ENCODE measurements around the gene ELMOD3. TPM values are rescaled to one million over a fixed set of nuclear protein-coding genes. Genes with fewer than 3 reads are reported as not detected.

ELMOD3 gene
- total and polyA plus RNA-seq, 5 donors from 2014 or later = 13.5 to 21.5 (median 15.8) TPM

DNA sequence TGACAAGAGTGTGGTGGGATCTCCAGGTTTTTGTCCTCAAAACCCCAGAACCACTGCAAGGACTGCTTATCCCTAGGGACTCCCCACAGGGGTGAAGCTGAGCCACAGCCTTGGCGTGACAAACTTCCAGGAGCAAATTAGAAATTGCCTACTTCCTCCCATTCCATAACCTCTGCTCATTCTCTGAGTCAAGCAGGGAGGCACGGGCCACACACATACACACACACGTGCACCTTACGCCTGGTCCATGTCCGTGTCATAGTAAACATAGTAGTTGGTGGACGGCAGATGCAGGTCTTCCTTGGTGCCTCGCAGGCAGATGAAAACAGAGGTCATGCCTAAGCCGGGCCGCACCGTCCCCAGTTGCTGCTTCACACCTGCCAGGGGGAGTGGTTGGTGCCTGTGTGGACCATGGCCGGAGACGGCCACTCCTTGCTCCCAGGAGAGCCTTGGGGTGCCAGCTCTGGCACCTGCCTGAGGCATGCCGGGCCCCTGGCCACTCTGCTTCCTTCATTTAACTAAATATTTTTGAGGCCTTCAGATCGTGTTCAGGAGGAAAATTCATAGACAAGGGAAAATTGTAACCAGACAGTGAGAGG lies 10.1 kb upstream of the ELMOD3 start:
- no peak for ATAC-seq (ENCODE audit: low read depth in 2 of 2)
- Histone ChIP-seq H3K36me3 (ENCODE audit: control insufficient read depth, insufficient read depth, low read length) (peaks cover 29% of the 10 kb centered on the region), H3K4me1 (ENCODE audit: control insufficient read depth, insufficient read depth, low read length, poor library complexity, severe bottlenecking) (no peaks in the 10 kb centered on the region), H3K9me3 (ENCODE audit: control insufficient read depth in 2 of 2, low read length in 2 of 2) (no peaks in the 10 kb centered on the region), H3K27ac (ENCODE audit: insufficient read depth, low read length, poor library complexity, severe bottlenecking) (no peak overlapping the region), H3K27me3 (ENCODE audit: control insufficient read depth, insufficient read depth, low read length) (no peaks in the 10 kb centered on the region), H3K4me3 (ENCODE audit: low read depth, low read length) (no peak overlapping the region)
- Mint-ChIP-seq H3K36me3 (peaks cover 40% of the 10 kb centered on the region), H3K4me3 (peak overlapping the region in 1 of 4 donors; percentile 38), H3K27me3 (peaks cover 4% of the 10 kb centered on the region), H3K27ac (no peak overlapping the region), H3K4me1 (no peaks in the 10 kb centered on the region), H3K9me3 (no peaks in the 10 kb centered on the region)
- DNase-seq = no peak

GRCh38 chr2:85347599-85347998 lies 7.0 kb upstream of the ELMOD3 start:
- H3K9me3 Mint-ChIP-seq = no peaks in the 10 kb centered on the region

DNA sequence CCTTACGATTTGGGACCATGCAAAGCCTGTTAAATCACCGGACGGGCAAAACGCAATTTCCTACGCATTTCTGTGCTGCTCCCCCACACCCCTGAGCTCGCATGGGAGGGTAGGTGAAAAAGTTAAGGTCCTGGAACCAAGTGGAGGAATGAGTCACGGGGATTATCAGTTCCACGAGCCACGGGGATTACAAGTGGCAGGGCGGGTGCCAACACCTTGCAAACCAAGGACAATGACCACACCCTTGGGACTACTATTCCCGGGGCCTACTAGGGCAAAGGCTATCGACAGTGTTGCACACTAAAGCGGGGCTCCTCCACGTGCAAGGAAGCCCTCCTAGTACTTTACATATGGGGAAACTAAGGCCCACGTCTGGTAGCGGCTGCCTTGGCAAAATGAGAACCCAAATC lies 688 bp upstream of the ELMOD3 start:
- DNase-seq = peak in 1 of 3 donors; percentile 3

More at GRCh38 chr2:85347599-85347998, 7.0 kb upstream of the ELMOD3 start:
- peaks cover 0 to 10% (median 5%) of the 10 kb centered on the region in 4 donors for H3K4me1 Mint-ChIP-seq
- Histone ChIP-seq H3K27me3 (ENCODE audit: control insufficient read depth, insufficient read depth, low read length) (no peaks in the 10 kb centered on the region), H3K36me3 (ENCODE audit: control insufficient read depth, insufficient read depth, low read length) (peaks cover 47% of the 10 kb centered on the region), H3K4me3 (ENCODE audit: low read depth, low read length) (no peak overlapping the region), H3K4me1 (ENCODE audit: control insufficient read depth, insufficient read depth, low read length, poor library complexity, severe bottlenecking) (no peaks in the 10 kb centered on the region), H3K9me3 (ENCODE audit: control insufficient read depth in 2 of 2, low read length in 2 of 2) (no peaks in the 10 kb centered on the region), H3K27ac (ENCODE audit: insufficient read depth, low read length, poor library complexity, severe bottlenecking) (no peak overlapping the region)
- H3K36me3 Mint-ChIP-seq = peaks cover 48% of the 10 kb centered on the region
- no peaks in the 10 kb centered on the region for H3K27me3 Mint-ChIP-seq
- ATAC-seq (ENCODE audit: low read depth in 2 of 2) (no peak), DNase-seq (no peak)
- H3K27ac Mint-ChIP-seq = no peak overlapping the region
- peak overlapping the region in 1 of 4 donors; percentile 77 for H3K4me3 Mint-ChIP-seq

GRCh38 chr2:85355073-85355410 lies 473 bp downstream of the ELMOD3 start:
- no peaks in the 10 kb centered on the region for H3K9me3 Mint-ChIP-seq
- Histone ChIP-seq H3K27ac (ENCODE audit: insufficient read depth, low read length, poor library complexity, severe bottlenecking) (peak overlapping the region; percentile 86), H3K9me3 (ENCODE audit: control insufficient read depth in 2 of 2, low read length in 2 of 2) (no peaks in the 10 kb centered on the region), H3K4me3 (ENCODE audit: low read depth, low read length) (peak overlapping the region; percentile 95), H3K4me1 (ENCODE audit: control insufficient read depth, insufficient read depth, low read length, poor library complexity, severe bottlenecking) (peaks cover 40% of the 10 kb centered on the region), H3K27me3 (ENCODE audit: control insufficient read depth, insufficient read depth, low read length) (no peaks in the 10 kb centered on the region), H3K36me3 (ENCODE audit: control insufficient read depth, insufficient read depth, low read length) (peaks cover 25% of the 10 kb centered on the region)
- DNase-seq = no peak
- peak overlapping the region; percentile 97 to 99 (median 98) for H3K27ac Mint-ChIP-seq
- ATAC-seq (ENCODE audit: low read depth in 2 of 2) = no peak
- peaks cover 31% of the 10 kb centered on the region for H3K36me3 Mint-ChIP-seq
- H3K4me3 Mint-ChIP-seq = peak overlapping the region; percentile 96 to 99 (median 98)
- no peaks in the 10 kb centered on the region for H3K27me3 Mint-ChIP-seq
- peaks cover 12 to 65% (median 38%) of the 10 kb centered on the region in 4 donors for H3K4me1 Mint-ChIP-seq

More for the DNA sequence above, 688 bp upstream of the ELMOD3 start:
- H3K4me3 ChIP-seq (ENCODE audit: low read depth, low read length) = peak overlapping the region; percentile 95
- Mint-ChIP-seq H3K36me3 (peaks cover 35% of the 10 kb centered on the region), H3K4me3 (peak overlapping the region; percentile 96 to 99 (median 98)), H3K4me1 (peaks cover 12 to 63% (median 35%) of the 10 kb centered on the region in 4 donors), H3K9me3 (no peaks in the 10 kb centered on the region), H3K27ac (peak overlapping the region; percentile 97 to 99 (median 98)), H3K27me3 (no peaks in the 10 kb centered on the region)
- no peaks in the 10 kb centered on the region for H3K9me3 ChIP-seq (ENCODE audit: control insufficient read depth in 2 of 2, low read length in 2 of 2)
- ATAC-seq (ENCODE audit: low read depth in 2 of 2) = no peak
- peak overlapping the region; percentile 86 for H3K27ac ChIP-seq (ENCODE audit: insufficient read depth, low read length, poor library complexity, severe bottlenecking)
- peaks cover 40% of the 10 kb centered on the region for H3K4me1 ChIP-seq (ENCODE audit: control insufficient read depth, insufficient read depth, low read length, poor library complexity, severe bottlenecking)
- H3K36me3 ChIP-seq (ENCODE audit: control insufficient read depth, insufficient read depth, low read length) = peaks cover 34% of the 10 kb centered on the region
- H3K27me3 ChIP-seq (ENCODE audit: control insufficient read depth, insufficient read depth, low read length) = no peaks in the 10 kb centered on the region

- no peaks in the 10 kb centered on the region for H3K27me3 Mint-ChIP-seq
- H3K4me3 Mint-ChIP-seq = peak overlapping the region; percentile 96 to 99 (median 98)
- peak overlapping the region; percentile 90 to 98 (median 97) for H3K27ac Mint-ChIP-seq
Measured at GRCh38 chr2:85355521-85355920, 952 bp downstream of the ELMOD3 start.

DNA sequence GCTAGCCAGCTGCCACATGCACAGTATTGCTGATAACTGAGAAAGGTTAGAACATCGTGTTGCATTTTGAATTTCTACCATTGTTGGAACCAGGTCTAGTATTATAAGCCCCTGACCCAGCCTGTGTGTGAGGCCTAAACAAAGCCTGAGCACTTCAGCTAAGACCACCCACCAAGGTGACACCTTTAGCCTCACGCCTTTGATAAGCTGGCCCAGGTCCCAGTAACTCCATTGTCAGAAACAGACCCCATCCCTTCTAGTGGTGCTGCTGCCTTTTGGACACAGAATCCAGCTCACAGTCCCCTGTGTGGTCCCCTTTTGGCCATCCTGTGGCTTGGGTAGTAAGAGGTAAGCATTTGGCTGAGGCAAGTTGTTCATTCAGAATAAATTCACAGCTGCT lies 1.6 kb downstream of the ELMOD3 start:
- peaks cover 24% of the 10 kb centered on the region for H3K36me3 Mint-ChIP-seq
- ATAC-seq (ENCODE audit: low read depth in 2 of 2) (no peak), DNase-seq (no peak)
- H3K4me1 Mint-ChIP-seq = peaks cover 12 to 63% (median 37%) of the 10 kb centered on the region in 4 donors
- H3K27me3 Mint-ChIP-seq = no peaks in the 10 kb centered on the region
- H3K9me3 Mint-ChIP-seq = no peaks in the 10 kb centered on the region
- H3K27ac Mint-ChIP-seq = no peak overlapping the region
- no peak overlapping the region for H3K4me3 ChIP-seq (ENCODE audit: low read depth, low read length)
- peaks cover 15% of the 10 kb centered on the region for H3K36me3 ChIP-seq (ENCODE audit: control insufficient read depth, insufficient read depth, low read length)
- peak overlapping the region; percentile 80 to 99 (median 96) for H3K4me3 Mint-ChIP-seq
- H3K27me3 ChIP-seq (ENCODE audit: control insufficient read depth, insufficient read depth, low read length) = no peaks in the 10 kb centered on the region
- H3K27ac ChIP-seq (ENCODE audit: insufficient read depth, low read length, poor library complexity, severe bottlenecking) = no peak overlapping the region
- H3K4me1 ChIP-seq (ENCODE audit: control insufficient read depth, insufficient read depth, low read length, poor library complexity, severe bottlenecking) = peaks cover 40% of the 10 kb centered on the region
- H3K9me3 ChIP-seq (ENCODE audit: control insufficient read depth in 2 of 2, low read length in 2 of 2) = no peaks in the 10 kb centered on the region

More at GRCh38 chr2:85355521-85355920, 952 bp downstream of the ELMOD3 start:
- ATAC-seq (ENCODE audit: low read depth in 2 of 2) (no peak), DNase-seq (peak in 1 of 3 donors; percentile 12)
- H3K36me3 Mint-ChIP-seq = peaks cover 26% of the 10 kb centered on the region
- no peaks in the 10 kb centered on the region for H3K27me3 ChIP-seq (ENCODE audit: control insufficient read depth, insufficient read depth, low read length)
- H3K9me3 ChIP-seq (ENCODE audit: control insufficient read depth in 2 of 2, low read length in 2 of 2) = no peaks in the 10 kb centered on the region
- peak overlapping the region; percentile 95 for H3K4me3 ChIP-seq (ENCODE audit: low read depth, low read length)
- no peak overlapping the region for H3K27ac ChIP-seq (ENCODE audit: insufficient read depth, low read length, poor library complexity, severe bottlenecking)
- H3K36me3 ChIP-seq (ENCODE audit: control insufficient read depth, insufficient read depth, low read length) = peaks cover 21% of the 10 kb centered on the region
- H3K9me3 Mint-ChIP-seq = no peaks in the 10 kb centered on the region
- peaks cover 40% of the 10 kb centered on the region for H3K4me1 ChIP-seq (ENCODE audit: control insufficient read depth, insufficient read depth, low read length, poor library complexity, severe bottlenecking)
- H3K4me1 Mint-ChIP-seq = peaks cover 12 to 65% (median 37%) of the 10 kb centered on the region in 4 donors

GRCh38 chr2:85357736-85358135 lies 3.2 kb downstream of the ELMOD3 start:
- peak overlapping the region in 1 of 3 donors; percentile 26 for H3K27ac Mint-ChIP-seq

More at GRCh38 chr2:85357736-85358135, 3.2 kb downstream of the ELMOD3 start:
- Mint-ChIP-seq H3K9me3 (no peaks in the 10 kb centered on the region), H3K27me3 (no peaks in the 10 kb centered on the region), H3K4me1 (peaks cover 12 to 54% (median 33%) of the 10 kb centered on the region in 4 donors), H3K4me3 (peak overlapping the region in 3 of 4 donors; percentile 22 to 65 (median 39)), H3K36me3 (peaks cover 31% of the 10 kb centered on the region)
- Histone ChIP-seq H3K9me3 (ENCODE audit: control insufficient read depth in 2 of 2, low read length in 2 of 2) (no peaks in the 10 kb centered on the region), H3K4me1 (ENCODE audit: control insufficient read depth, insufficient read depth, low read length, poor library complexity, severe bottlenecking) (peaks cover 38% of the 10 kb centered on the region), H3K27me3 (ENCODE audit: control insufficient read depth, insufficient read depth, low read length) (no peaks in the 10 kb centered on the region), H3K4me3 (ENCODE audit: low read depth, low read length) (no peak overlapping the region), H3K27ac (ENCODE audit: insufficient read depth, low read length, poor library complexity, severe bottlenecking) (no peak overlapping the region), H3K36me3 (ENCODE audit: control insufficient read depth, insufficient read depth, low read length) (peaks cover 19% of the 10 kb centered on the region)
- ATAC-seq (ENCODE audit: low read depth in 2 of 2) (no peak), DNase-seq (no peak)

Data from CD4-positive, CD25-positive, alpha-beta regulatory T cell (primary cell).